Measurements from ENCODE around the gene EVX2.

EVX2 gene

DNA sequence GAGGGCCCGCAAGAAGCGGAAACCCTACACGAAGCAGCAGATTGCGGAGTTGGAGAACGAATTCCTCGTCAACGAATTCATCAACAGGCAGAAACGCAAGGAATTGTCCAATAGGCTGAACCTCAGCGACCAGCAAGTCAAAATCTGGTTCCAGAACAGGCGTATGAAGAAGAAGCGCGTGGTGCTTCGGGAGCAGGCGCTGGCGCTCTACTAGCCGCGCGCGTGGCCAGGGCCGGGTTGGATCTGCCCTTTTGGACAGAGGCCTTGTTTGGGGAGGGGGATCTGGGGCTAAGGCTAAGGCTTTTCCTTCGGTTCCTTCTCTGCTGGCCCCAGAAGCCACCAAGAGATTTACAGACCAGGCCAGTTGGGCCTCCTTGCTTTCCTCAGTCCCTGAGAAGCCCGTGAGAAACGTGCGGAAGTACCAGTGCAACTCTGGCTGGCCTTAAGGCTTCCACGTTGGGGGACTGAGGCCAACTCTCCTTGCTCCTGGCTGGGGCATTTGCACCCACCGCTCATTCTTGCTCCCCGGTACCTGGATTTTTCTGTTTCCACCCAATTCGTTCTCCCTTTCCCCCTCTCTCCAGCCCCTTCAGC is 16.9 kb upstream of the EVX2 start:
- in situ Hi-C loops (cut with HindIII; ENCODE audit: low sequenced_read_pairs): loop anchor here (25.0 kb wide), 1 partner anchor 1037 kb away; no protein-coding TSS in a partner anchor
- no peak for DNase-seq (ENCODE audit: low read depth)
- no peak overlapping the region for H3K4me3 ChIP-seq (ENCODE audit: low read depth, low read length)
- TF ChIP-seq, protein P1, sequence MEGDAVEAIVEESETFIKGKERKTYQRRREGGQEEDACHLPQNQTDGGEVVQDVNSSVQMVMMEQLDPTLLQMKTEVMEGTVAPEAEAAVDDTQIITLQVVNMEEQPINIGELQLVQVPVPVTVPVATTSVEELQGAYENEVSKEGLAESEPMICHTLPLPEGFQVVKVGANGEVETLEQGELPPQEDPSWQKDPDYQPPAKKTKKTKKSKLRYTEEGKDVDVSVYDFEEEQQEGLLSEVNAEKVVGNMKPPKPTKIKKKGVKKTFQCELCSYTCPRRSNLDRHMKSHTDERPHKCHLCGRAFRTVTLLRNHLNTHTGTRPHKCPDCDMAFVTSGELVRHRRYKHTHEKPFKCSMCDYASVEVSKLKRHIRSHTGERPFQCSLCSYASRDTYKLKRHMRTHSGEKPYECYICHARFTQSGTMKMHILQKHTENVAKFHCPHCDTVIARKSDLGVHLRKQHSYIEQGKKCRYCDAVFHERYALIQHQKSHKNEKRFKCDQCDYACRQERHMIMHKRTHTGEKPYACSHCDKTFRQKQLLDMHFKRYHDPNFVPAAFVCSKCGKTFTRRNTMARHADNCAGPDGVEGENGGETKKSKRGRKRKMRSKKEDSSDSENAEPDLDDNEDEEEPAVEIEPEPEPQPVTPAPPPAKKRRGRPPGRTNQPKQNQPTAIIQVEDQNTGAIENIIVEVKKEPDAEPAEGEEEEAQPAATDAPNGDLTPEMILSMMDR (IDR thresholded peaks at IDR 0.05; ENCODE audit: low read depth, low read length, missing control alignments): no peak

DNA sequence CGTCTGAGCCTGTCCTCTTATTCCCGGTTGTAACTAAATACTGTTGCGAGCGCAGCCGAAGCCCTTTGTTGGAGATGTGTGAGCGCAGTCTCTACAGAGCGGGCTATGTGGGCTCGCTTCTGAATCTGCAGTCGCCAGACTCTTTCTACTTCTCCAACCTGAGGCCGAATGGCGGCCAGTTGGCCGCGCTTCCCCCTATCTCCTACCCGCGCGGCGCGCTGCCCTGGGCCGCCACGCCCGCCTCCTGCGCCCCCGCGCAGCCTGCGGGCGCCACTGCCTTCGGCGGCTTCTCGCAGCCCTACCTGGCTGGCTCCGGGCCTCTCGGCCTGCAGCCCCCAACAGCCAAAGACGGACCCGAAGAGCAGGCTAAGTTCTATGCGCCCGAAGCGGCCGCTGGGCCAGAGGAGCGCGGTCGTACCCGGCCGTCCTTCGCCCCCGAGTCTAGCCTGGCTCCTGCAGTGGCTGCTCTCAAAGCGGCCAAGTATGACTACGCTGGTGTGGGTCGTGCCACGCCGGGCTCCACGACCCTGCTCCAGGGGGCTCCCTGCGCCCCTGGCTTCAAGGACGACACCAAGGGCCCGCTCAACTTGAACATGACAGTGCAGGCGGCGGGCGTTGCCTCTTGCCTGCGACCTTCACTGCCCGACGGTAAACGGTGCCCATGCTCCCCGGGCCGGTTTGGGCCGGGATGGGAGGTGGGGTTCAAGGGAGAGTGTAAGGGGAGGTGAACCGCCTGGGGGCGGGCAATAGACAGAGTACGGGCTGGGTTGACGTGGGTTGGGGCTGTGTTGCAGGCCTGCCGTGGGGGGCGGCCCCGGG is 16.2 kb upstream of the EVX2 start, which contains the start of gene HOXD12:
Gene HOXD12 (plus strand): TSS at position 68 of the 819 bp plus-strand sequence. CDS start 7 bp downstream, at position 75.
- no peak within 1 kb of the TSS for H3K4me3 ChIP-seq (ENCODE audit: low read depth, low read length)
- TF ChIP-seq, protein P1 (IDR thresholded peaks at IDR 0.05; ENCODE audit: low read depth, low read length, missing control alignments): no peak
- in situ Hi-C loops (cut with HindIII; ENCODE audit: low sequenced_read_pairs): loop anchor here (25.0 kb wide), 2 partner anchors 1037 to 1188 kb away; no protein-coding TSS in a partner anchor
- DNase-seq (ENCODE audit: low read depth): no peak

DNA sequence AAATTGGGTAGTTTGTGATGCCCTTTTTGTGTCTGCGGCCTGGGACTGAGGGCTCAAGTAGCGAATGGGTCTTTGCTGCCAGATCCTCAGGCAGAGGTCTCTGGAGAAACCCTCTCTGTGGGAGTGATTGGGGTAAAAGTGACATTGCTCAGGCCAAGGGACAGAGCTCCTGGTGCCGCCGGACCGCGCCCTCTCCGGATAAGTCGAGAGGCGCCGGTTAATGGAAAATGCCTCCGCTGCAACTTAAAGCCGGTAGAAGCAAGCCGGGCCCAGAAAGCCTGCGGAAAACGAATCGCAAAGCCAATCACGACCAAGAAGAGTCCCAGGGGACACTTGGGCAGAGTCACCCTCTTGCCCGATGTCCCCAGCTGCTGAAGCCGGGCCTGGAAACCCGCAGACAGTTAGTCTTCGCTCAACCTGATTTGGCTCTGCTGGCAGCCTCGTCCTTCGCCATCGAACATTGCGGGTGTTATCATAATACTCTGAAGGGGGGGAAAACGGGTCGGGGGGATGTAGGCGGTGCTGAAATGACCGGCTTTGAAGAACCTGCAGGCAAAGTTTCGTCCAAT is 15.5 kb upstream of the EVX2 start:
- in situ Hi-C loops (cut with HindIII; ENCODE audit: low sequenced_read_pairs): loop anchor here (25.0 kb wide), 1 partner anchor 1187 kb away; no protein-coding TSS in a partner anchor
- TF ChIP-seq, protein P1 (IDR thresholded peaks at IDR 0.05; ENCODE audit: low read depth, low read length, missing control alignments): no peak

DNA sequence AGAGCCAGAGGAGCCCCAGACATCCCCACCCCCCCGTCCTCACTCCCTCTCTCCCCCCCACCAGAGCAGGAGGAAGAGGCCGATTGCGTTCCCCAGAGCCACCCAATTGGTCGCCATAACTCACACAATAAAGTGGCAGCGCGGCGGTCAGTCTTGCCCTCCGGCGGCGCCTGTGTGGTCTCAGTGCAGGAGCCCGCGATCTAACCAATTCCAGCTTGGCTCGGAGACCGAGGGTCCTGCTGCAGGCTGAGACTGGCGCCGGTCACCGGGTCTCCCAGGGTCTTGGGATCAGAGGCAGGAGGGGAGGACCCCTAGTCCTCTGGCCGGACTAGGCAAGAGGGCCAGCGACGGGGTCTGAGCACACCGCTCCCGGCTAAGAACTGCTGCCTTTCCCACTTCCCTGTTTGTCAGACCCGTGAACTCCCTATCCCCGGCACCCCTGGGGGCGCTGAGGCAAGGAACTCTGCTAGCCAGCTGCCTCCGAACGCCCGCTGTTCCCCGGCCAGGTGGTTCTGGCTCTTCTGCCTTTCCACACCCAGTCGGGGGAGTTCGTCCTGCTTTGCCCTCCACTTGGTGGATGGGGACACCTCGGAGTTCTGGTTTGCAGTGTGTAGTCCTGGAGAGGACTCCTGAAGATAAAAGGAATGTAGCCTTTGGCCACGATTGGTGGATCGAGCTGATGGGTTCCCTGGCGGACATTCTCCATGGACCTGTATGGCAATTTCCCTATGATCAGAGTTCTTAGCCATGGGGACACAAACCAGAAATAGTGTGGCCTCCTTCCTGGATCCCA is 14.8 kb upstream of the EVX2 start:
- DNase-seq (ENCODE audit: low read depth): no peak
- in situ Hi-C loops (cut with HindIII; ENCODE audit: low sequenced_read_pairs): loop anchor here (25.0 kb wide), 1 partner anchor 1186 kb away; no protein-coding TSS in a partner anchor
- TF ChIP-seq, protein P1 (IDR thresholded peaks at IDR 0.05; ENCODE audit: low read depth, low read length, missing control alignments): no peak
- no peak overlapping the region for H3K4me3 ChIP-seq (ENCODE audit: low read depth, low read length)

More for the DNA sequence above, 15.5 kb upstream of the EVX2 start:
- DNase-seq (ENCODE audit: low read depth): no peak
- H3K4me3 ChIP-seq (ENCODE audit: low read depth, low read length): no peak overlapping the region

DNA sequence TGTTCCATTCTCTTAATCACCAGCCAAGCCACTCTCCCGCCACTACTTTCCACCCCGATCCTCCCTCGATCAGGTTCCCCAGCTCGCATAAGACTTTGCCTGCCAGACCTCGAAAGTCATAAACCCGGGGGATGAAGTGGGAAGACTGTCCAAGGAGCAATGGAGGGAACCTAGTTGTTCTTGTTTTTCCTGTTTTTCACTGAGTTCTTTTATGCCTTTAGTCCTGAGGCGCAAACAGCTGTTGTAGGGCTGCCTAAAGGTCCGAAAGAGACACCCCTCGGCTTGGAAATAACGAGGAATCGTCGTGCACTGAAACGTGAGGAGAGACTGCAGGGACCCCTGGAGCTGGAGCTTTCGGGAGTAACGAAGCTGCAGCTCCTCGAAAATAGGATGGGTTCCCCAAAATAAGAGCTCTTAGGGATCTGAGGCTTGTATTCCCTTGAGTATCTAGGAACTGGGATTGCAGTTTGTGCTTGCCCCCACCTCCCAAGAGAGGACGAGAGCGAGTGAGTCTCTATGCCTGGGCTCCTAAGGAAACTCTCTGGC is 14.1 kb upstream of the EVX2 start:
- DNase-seq (ENCODE audit: low read depth): no peak
- in situ Hi-C loops (cut with HindIII; ENCODE audit: low sequenced_read_pairs): loop anchor here (25.0 kb wide), 1 partner anchor 1186 kb away; no protein-coding TSS in a partner anchor
- TF ChIP-seq, protein P1 (IDR thresholded peaks at IDR 0.05; ENCODE audit: low read depth, low read length, missing control alignments): no peak
- no peak overlapping the region for H3K4me3 ChIP-seq (ENCODE audit: low read depth, low read length)
